GM12892 (cell line): ENCODE results near the gene HPS4.

ENCODE experiments used
- POLR2A ChIP-seq: IDR thresholded peaks from 2 replicates; pipeline ENCODE4 v1.6.1; 2011; ENCODE audit warnings: low read depth, low read length, control low read depth
- TAF1 ChIP-seq: IDR thresholded peaks from 2 replicates; pipeline ENCODE4 v1.6.1; 2011; ENCODE audit warnings: low read depth, mild to moderate bottlenecking, control low read depth, low read length, borderline replicate concordance

GRCh38 chr22:26462641-26463040, 20.9 kb downstream of the HPS4 start:
- no peak for TF ChIP-seq TAF1
- TF ChIP-seq POLR2A: no peak
